Neuronal stem cell (in vitro differentiated cells): Measurements from ENCODE around the gene ANKH.

ENCODE experiments used
- DNase-seq: peaks from one replicate; pipeline ENCODE4 v3.0.0-alpha.2; 2013; ENCODE audit warnings: low spot score
- H2AFZ ChIP-seq: one replicate; pipeline ENCODE4 v1.6.1; 2013; ENCODE audit warnings: mild to moderate bottlenecking, low read length, inconsistent platforms
- H2AK5ac ChIP-seq: 2 replicates; pipeline ENCODE4 v1.6.1; 2013; ENCODE audit warnings: low read depth, mild to moderate bottlenecking, inconsistent platforms, low read length, moderate library complexity, mixed read lengths
- H2BK120ac ChIP-seq: 2 replicates; pipeline ENCODE4 v1.6.1; 2013; ENCODE audit warnings: low read depth, mild to moderate bottlenecking, inconsistent platforms, low read length, moderate library complexity, mixed read lengths
- H2BK12ac ChIP-seq: one replicate; pipeline ENCODE4 v1.6.1; 2013; ENCODE audit warnings: low read length, inconsistent platforms
- H2BK15ac ChIP-seq: 2 replicates; pipeline ENCODE4 v1.6.1; 2013; ENCODE audit warnings: mild to moderate bottlenecking, low read length, inconsistent platforms, mixed read lengths
- H2BK5ac ChIP-seq: one replicate; pipeline ENCODE4 v1.6.1; 2013; ENCODE audit warnings: inconsistent platforms, mild to moderate bottlenecking, low read length, moderate library complexity
- H3K14ac ChIP-seq: one replicate; pipeline ENCODE4 v1.6.1; 2013; ENCODE audit warnings: low read length, inconsistent platforms
- H3K18ac ChIP-seq: 2 replicates; pipeline ENCODE4 v1.6.1; 2013; ENCODE audit warnings: low read length, inconsistent platforms
- H3K23ac ChIP-seq: 2 replicates; pipeline ENCODE4 v1.6.1; 2013; ENCODE audit warnings: low read depth, mild to moderate bottlenecking, mixed read lengths, low read length, inconsistent platforms; ENCODE audit not compliant: poor library complexity
- H3K27ac ChIP-seq: replicated peaks from 3 replicates; pipeline ENCODE4 v1.5.1; 2013; ENCODE audit warnings: low read length, inconsistent platforms
- H3K27me3 ChIP-seq, 3 experiments: 2 replicates each; pipeline ENCODE4 v1.6.1; 2013; ENCODE audit warnings: low read length in 3 of 3, mild to moderate bottlenecking in 2 of 3, inconsistent platforms in 1 of 3, low read depth in 1 of 3, mixed read lengths in 1 of 3, moderate library complexity in 1 of 3; ENCODE audit not compliant: control insufficient read depth in 3 of 3, insufficient read depth in 3 of 3
- H3K36me3 ChIP-seq, 2 donors: replicated peaks in 1 of 2; 2 replicates each; pipeline ENCODE4 v1.6.1; 2013; ENCODE audit warnings: low read length in 2 of 2; ENCODE audit not compliant: control insufficient read depth in 2 of 2, insufficient read depth in 2 of 2
- H3K4ac ChIP-seq: 2 replicates; pipeline ENCODE4 v1.6.1; 2013; ENCODE audit warnings: inconsistent platforms, mild to moderate bottlenecking, low read length, moderate library complexity
- H3K4me1 ChIP-seq, 2 donors: 1 replicate in 1 of 2; 2 replicates in 1 of 2; pipeline ENCODE4 v1.6.1; 2013; ENCODE audit warnings: low read length in 2 of 2, low read depth in 1 of 2; ENCODE audit not compliant: control insufficient read depth in 2 of 2, insufficient read depth in 1 of 2
- H3K4me2 ChIP-seq: one replicate; pipeline ENCODE4 v1.6.1; 2013; ENCODE audit warnings: mild to moderate bottlenecking, low read length, inconsistent platforms; ENCODE audit not compliant: insufficient read depth, poor library complexity, severe bottlenecking
- H3K4me3 ChIP-seq, 2 donors: 2 replicates each; pipeline ENCODE4 v1.5.1; 2013; ENCODE audit warnings: low read length in 2 of 2, mild to moderate bottlenecking in 2 of 2, inconsistent platforms in 1 of 2, moderate library complexity in 1 of 2
- H3K79me1 ChIP-seq: one replicate; pipeline ENCODE4 v1.6.1; 2013; ENCODE audit warnings: low read depth, mild to moderate bottlenecking, inconsistent platforms, low read length, moderate library complexity
- H3K9ac ChIP-seq: one replicate; pipeline ENCODE4 v1.6.1; 2013; ENCODE audit warnings: mild to moderate bottlenecking, low read depth, low read length, inconsistent platforms; ENCODE audit not compliant: poor library complexity
- H3K9me3 ChIP-seq, 2 donors: replicated peaks in 1 of 2; 2 replicates each; pipeline versions ENCODE3 to v1.6.1; 2013; ENCODE audit warnings: low read length in 2 of 2, mild to moderate bottlenecking in 2 of 2, inconsistent platforms in 1 of 2, low read depth in 1 of 2, mixed read lengths in 1 of 2, moderate library complexity in 1 of 2; ENCODE audit not compliant: control insufficient read depth in 2 of 2, insufficient read depth in 1 of 2
- H4K8ac ChIP-seq: one replicate; pipeline ENCODE4 v1.6.1; 2013; ENCODE audit warnings: low read depth, mild to moderate bottlenecking, inconsistent platforms, low read length, moderate library complexity
- H4K91ac ChIP-seq: one replicate; pipeline ENCODE4 v1.6.1; 2013; ENCODE audit warnings: low read length, low read depth, mild to moderate bottlenecking, inconsistent platforms; ENCODE audit not compliant: poor library complexity
- WGBS, 2 donors: extraction: QIAGEN DNeasy Blood & Tissue Kit; methylation state at CpG; one replicate each; pipeline ENCODE4 v1.1.7; 2013; ENCODE audit warnings: missing lambda C conversion rate in 2 of 2, mixed read lengths in 1 of 2; ENCODE audit not compliant: insufficient read length in 2 of 2, insufficient replicate concordance in 1 of 2; ENCODE audit errors: extremely low coverage in 2 of 2; 5-methylcytosine and 5-hydroxymethylcytosine counted together

The ANKH gene

GRCh38 chr5:14713476-14714390 is 157.8 kb downstream of the ANKH start:
- Histone ChIP-seq H3K9ac (no peak overlapping the region), H2AFZ (no peak overlapping the region), H4K91ac (no peak overlapping the region), H3K27ac (no peak overlapping the region), H3K27me3 (no peaks in the 10 kb centered on the region), H2AK5ac (no peak overlapping the region), H2BK120ac (no peak overlapping the region), H3K14ac (no peak overlapping the region), H3K4me1 (no peaks in the 10 kb centered on the region), H3K4me2 (no peak overlapping the region), H2BK12ac (no peak overlapping the region), H4K8ac (no peak overlapping the region), H3K4ac (no peak overlapping the region), H3K4me3 (no peak overlapping the region), H3K9me3 (peaks cover 7 to 18% of the 10 kb centered on the region in 2 donors), H3K79me1 (no peaks in the 10 kb centered on the region), H2BK15ac (no peak overlapping the region), H3K18ac (no peak overlapping the region), H3K23ac (peak overlapping the region; percentile 4), H3K36me3 (peaks cover 29 to 78% of the 10 kb centered on the region in 2 donors), H2BK5ac (no peak overlapping the region)
- DNase-seq: no peak
- WGBS, 2 donors: no CpG with 5 or more reads among the region's 23 CpGs

DNA sequence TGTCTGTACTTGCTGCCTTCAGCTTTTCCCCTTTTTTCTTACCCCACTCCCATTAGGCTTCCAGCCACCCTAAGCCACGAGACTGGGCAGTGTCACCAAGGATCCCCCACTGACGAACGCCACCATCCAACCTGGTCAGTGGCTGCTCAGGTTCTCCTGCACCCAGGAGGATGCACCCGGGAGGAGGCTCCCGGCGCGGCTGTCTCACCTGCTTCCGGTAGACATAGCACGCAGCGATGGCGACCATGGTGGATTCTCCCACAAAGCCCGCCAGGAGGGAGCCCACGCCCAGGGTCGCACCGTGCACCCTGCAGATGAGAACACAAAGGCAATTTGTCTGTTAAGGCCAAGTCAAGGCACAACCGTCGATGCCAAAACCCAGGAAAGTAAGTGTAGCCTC is 158.9 kb downstream of the ANKH start:
- Histone ChIP-seq H2BK12ac (no peak overlapping the region), H2BK5ac (no peak overlapping the region), H3K9me3 (peaks cover 5 to 18% of the 10 kb centered on the region in 2 donors), H3K14ac (no peak overlapping the region), H3K27me3 (no peaks in the 10 kb centered on the region), H2BK15ac (no peak overlapping the region), H2BK120ac (no peak overlapping the region), H3K4me1 (no peaks in the 10 kb centered on the region), H4K91ac (no peak overlapping the region), H3K9ac (no peak overlapping the region), H4K8ac (no peak overlapping the region), H3K27ac (no peak overlapping the region), H3K36me3 (peaks cover 30 to 89% of the 10 kb centered on the region in 2 donors), H3K79me1 (no peaks in the 10 kb centered on the region), H3K4me3 (no peak overlapping the region), H3K4ac (no peak overlapping the region), H2AFZ (no peak overlapping the region), H3K23ac (peak overlapping the region; percentile 5), H3K18ac (no peak overlapping the region), H3K4me2 (no peak overlapping the region), H2AK5ac (no peak overlapping the region)
- WGBS, 2 donors: no CpG with 5 or more reads among the region's 17 CpGs
- no peak for DNase-seq

GRCh38 chr5:14712131-14712530 is 159.4 kb downstream of the ANKH start:
- peaks cover 5 to 18% of the 10 kb centered on the region in 2 donors for H3K9me3 ChIP-seq
- H2BK12ac ChIP-seq: no peak overlapping the region
- H3K14ac ChIP-seq: no peak overlapping the region
- no peak overlapping the region for H4K8ac ChIP-seq
- peaks cover 30 to 93% of the 10 kb centered on the region in 2 donors for H3K36me3 ChIP-seq
- H3K27ac ChIP-seq: no peak overlapping the region
- no peak overlapping the region for H3K23ac ChIP-seq
- H3K79me1 ChIP-seq: no peaks in the 10 kb centered on the region
- H3K9ac ChIP-seq: no peak overlapping the region
- no peak overlapping the region for H2AK5ac ChIP-seq
- no peak overlapping the region for H3K4me3 ChIP-seq
- H3K4me2 ChIP-seq: no peak overlapping the region
- H3K4ac ChIP-seq: no peak overlapping the region
- H3K27me3 ChIP-seq: no peaks in the 10 kb centered on the region
- no peak for DNase-seq
- peak overlapping the region; percentile 67 for H3K18ac ChIP-seq
- no CpG with 5 or more reads among the region's 11 CpGs for WGBS, 2 donors
- no peaks in the 10 kb centered on the region for H3K4me1 ChIP-seq
- H2BK5ac ChIP-seq: no peak overlapping the region
- no peak overlapping the region for H2AFZ ChIP-seq
- H4K91ac ChIP-seq: no peak overlapping the region
- H2BK120ac ChIP-seq: no peak overlapping the region
- H2BK15ac ChIP-seq: no peak overlapping the region

GRCh38 chr5:14710313-14710994 is 161.1 kb downstream of the ANKH start:
- Histone ChIP-seq H2AK5ac (no peak overlapping the region), H3K9ac (no peak overlapping the region), H2BK120ac (no peak overlapping the region), H4K8ac (no peak overlapping the region), H3K4ac (no peak overlapping the region), H3K23ac (no peak overlapping the region), H2BK15ac (no peak overlapping the region), H3K79me1 (no peaks in the 10 kb centered on the region), H2BK5ac (no peak overlapping the region), H3K14ac (no peak overlapping the region), H3K4me1 (no peaks in the 10 kb centered on the region), H3K18ac (no peak overlapping the region), H3K4me3 (no peak overlapping the region), H2BK12ac (no peak overlapping the region), H2AFZ (no peak overlapping the region), H4K91ac (no peak overlapping the region), H3K9me3 (peaks cover 5 to 17% of the 10 kb centered on the region in 2 donors), H3K36me3 (peaks cover 34 to 91% of the 10 kb centered on the region in 2 donors), H3K4me2 (no peak overlapping the region), H3K27me3 (no peaks in the 10 kb centered on the region), H3K27ac (no peak overlapping the region)
- WGBS, 2 donors: no CpG with 5 or more reads among the region's 28 CpGs
- DNase-seq: no peak
